Measurements from ENCODE around the gene COP1.
"Not testable (repeated sequence)": the region's sequence is repeated elsewhere in the genome, so short reads cannot be mapped to it uniquely, and the experiment has no call there.

- TF ChIP-seq CTCF, POLR2A (IDR thresholded peaks at IDR 0.05): not testable (repeated sequence)
Measured at GRCh38 chr1:175994660-175995059, 212.4 kb downstream of the COP1 start.

Data from esophagus squamous epithelium (tissue), 4 donors.